Kidney epithelial cell (primary cell): ENCODE data around the gene TWNK. TPM values are rescaled to one million over a fixed set of nuclear protein-coding genes. Genes with fewer than 3 reads are reported as not detected.
A peak's percentile ranks its signal among the peaks of the same experiment; 100 is the strongest.
"Not testable (repeated sequence)": the region's sequence is repeated elsewhere in the genome, so short reads cannot be mapped to it uniquely, and the experiment has no call there.

Experiments
- DNase-seq: peaks from one replicate; pipeline ENCODE4 v3.0.0-alpha.2; 2010; ENCODE audit warnings: low read depth
- H3K27me3 ChIP-seq: 2 replicates; pipeline ENCODE4 v1.6.0; 2011; ENCODE audit warnings: low read length; ENCODE audit not compliant: control insufficient read depth, insufficient read depth
- H3K36me3 ChIP-seq: 2 replicates; pipeline ENCODE4 v1.5.1; 2011; ENCODE audit warnings: low read length; ENCODE audit not compliant: control insufficient read depth, insufficient read depth
- H3K4me3 ChIP-seq: 2 replicates; pipeline ENCODE4 v1.5.1; 2011; ENCODE audit warnings: low read depth, mild to moderate bottlenecking, control low read depth, low read length
- CTCF ChIP-seq: IDR thresholded peaks from 2 replicates; pipeline ENCODE4 v1.5.1; 2011; ENCODE audit warnings: mild to moderate bottlenecking, moderate library complexity, low read length, control low read depth, inconsistent platforms; ENCODE audit not compliant: insufficient read depth, poor library complexity, severe bottlenecking
- total RNA-seq: library from RNA; depleted of rRNA; stranded (reverse); fragments of >200 nt; gene quantifications from 2 replicates; pipeline ENCODE4 v1.2.3, GENCODE V29; 2015

TWNK gene
- total RNA-seq, 1 donor from 2014 or later, result 14.1 TPM

DNA sequence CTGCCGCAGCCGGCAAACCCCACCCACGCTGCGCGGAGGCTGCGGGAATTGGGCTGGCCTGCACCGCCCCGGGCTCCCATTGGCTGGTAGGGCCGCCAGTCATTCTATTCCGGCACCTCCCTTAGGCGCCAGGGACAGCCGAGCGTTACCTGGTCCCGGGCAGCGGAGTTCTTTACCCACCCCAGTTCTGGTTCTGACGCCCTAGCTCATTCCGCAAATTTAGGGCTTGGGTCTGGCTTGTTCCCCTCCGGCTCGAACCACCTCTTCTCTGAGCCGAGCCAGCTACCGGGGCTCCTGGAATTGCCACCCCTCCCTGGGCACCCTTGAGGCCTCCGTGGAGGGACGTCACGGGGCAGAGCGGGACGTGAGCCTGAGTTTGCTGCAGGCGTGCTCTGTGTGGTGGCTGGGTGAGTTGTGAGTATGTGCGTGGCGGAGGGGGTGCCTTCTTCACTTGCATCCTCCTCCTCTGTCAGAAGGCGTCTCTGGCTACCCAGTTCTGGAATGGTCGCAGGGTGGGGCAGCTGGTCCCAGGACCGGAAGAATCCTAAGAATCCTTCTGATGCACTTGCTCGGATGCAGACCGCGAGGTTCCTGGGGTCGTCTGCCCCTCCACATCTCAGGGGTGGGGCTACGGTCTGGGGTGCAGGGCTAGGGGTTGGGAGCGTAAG, 43.9 kb downstream of the TWNK start, which contains the start of the genes PDZD7 and SFXN3:
Gene PDZD7, minus strand, starts transcription at position 2 of the 668 bp plus-strand sequence. CDS start 910 bp downstream, outside the sequence.
Gene SFXN3, plus strand, starts transcription at position 107 of the 668 bp plus-strand sequence. CDS start 3,461 bp downstream, outside the sequence.
- DNase-seq, result no peak
- no peaks in the 10 kb centered on the region for H3K36me3 ChIP-seq
- peak within 1 kb of the TSS; percentile 71 for H3K4me3 ChIP-seq
- TF ChIP-seq CTCF, result no peak
- no peaks in the 10 kb centered on the region for H3K27me3 ChIP-seq

GRCh38 chr10:101031796-101032636, 44.7 kb downstream of the TWNK start:
- DNase-seq, result no peak
- H3K27me3 ChIP-seq, result no peaks in the 10 kb centered on the region
- H3K4me3 ChIP-seq, result peak overlapping the region; percentile 71
- no peaks in the 10 kb centered on the region for H3K36me3 ChIP-seq
- no peak for TF ChIP-seq CTCF

GRCh38 chr10:101032637-101033224, 45.4 kb downstream of the TWNK start:
- DNase-seq, result peak; percentile 70
- peaks cover 1% of the 10 kb centered on the region for H3K36me3 ChIP-seq
- no peak for TF ChIP-seq CTCF
- peak overlapping the region; percentile 71 for H3K4me3 ChIP-seq
- no peaks in the 10 kb centered on the region for H3K27me3 ChIP-seq

GRCh38 chr10:101033276-101033675, 45.9 kb downstream of the TWNK start:
- Histone ChIP-seq H3K36me3 (peaks cover 1% of the 10 kb centered on the region), H3K4me3 (peak overlapping the region; percentile 71), H3K27me3 (no peaks in the 10 kb centered on the region)
- no peak for TF ChIP-seq CTCF
- DNase-seq, result no peak

DNA sequence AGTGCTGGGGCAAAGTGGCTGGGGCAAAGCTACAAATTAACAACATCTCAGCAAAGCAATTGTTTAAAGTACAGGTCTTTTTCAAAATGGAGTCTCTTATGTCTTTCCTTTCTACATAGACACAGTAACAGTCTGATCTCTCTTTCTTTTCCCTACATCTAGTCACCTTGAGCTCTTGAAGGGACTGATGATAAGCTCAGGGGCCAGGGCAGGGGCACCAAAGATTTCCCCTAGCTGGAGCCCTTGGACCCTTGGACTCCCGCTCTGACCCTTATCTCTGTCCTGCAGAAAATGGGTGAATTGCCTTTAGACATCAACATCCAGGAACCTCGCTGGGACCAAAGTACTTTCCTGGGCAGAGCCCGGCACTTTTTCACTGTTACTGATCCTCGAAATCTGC, 47.1 kb downstream of the TWNK start:
- DNase-seq, H3K27me3 ChIP-seq, H3K4me3 ChIP-seq, H3K36me3 ChIP-seq: not testable (repeated sequence)

DNA sequence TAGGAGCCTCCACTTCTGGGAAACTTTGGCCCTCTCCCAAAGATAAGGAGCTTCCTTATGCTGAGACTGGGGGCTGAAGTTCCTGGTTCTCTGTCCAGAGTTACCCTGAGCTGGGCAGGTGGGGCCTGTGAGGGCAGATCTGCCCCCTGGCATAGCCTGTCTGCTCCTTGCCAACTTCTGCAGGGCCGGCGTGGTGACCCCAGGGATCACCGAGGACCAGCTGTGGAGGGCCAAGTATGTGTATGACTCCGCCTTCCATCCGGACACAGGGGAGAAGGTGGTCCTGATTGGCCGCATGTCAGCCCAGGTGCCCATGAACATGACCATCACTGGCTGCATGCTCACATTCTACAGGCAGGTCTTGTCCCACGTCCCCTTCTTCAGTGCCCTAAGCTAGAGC, 48.0 kb downstream of the TWNK start:
- no peak for TF ChIP-seq CTCF
- peaks cover 1% of the 10 kb centered on the region for H3K36me3 ChIP-seq
- no peak for DNase-seq

More for the DNA sequence above, 48.0 kb downstream of the TWNK start:
- no peaks in the 10 kb centered on the region for H3K27me3 ChIP-seq
- H3K4me3 ChIP-seq, result no peak overlapping the region
